GM12878 (cell line): Measurements from ENCODE around the gene SMIM17. TPM values are rescaled to one million over a fixed set of nuclear protein-coding genes. Genes with fewer than 3 reads are reported as not detected.

Experiments used
- ATAC-seq: fragments of 200-7000 bp; cut with Tn5 transposase; 3 replicates; pipeline ENCODE4 v1.9.1; 2020; ENCODE audit warnings: mild to moderate bottlenecking, moderate library complexity
- BruUV-seq: library from RNA; stranded (reverse); fragments of 400-500 nt; replicated peaks from 2 replicates; lab custom pipeline; 2021; lab: Mats Ljungman, UMichigan
- CTCF ChIA-PET: fragments of 300-600 bp; sonication (Branson Sonifier 250); formaldehyde crosslinking; extraction: SDS; loops from one replicate; lab custom pipeline; 2021; ENCODE audit warnings: inconsistent platforms; lab: Yijun Ruan, JAX
- POLR2A ChIA-PET: fragments of 350-600 bp; formaldehyde crosslinking; extraction: SDS; loops from one replicate; lab custom pipeline; 2021; ENCODE audit warnings: inconsistent platforms; lab: Charles Lee
- RAD21 ChIA-PET: fragments of 300-600 bp; sonication (Branson Sonifier 250); formaldehyde crosslinking; loops from one replicate; lab custom pipeline; 2023; ENCODE audit warnings: antibody characterized with exemption; ENCODE audit not compliant: unreplicated experiment; lab: Charles Lee
- SMC1A ChIA-PET: fragments of 300-600 bp; sonication (Branson Sonifier 250); formaldehyde crosslinking; loops from one replicate; lab custom pipeline; 2023; ENCODE audit not compliant: unreplicated experiment, uncharacterized antibody; lab: Charles Lee
- DNase-seq: peaks from one replicate; pipeline ENCODE4 v3.0.0-alpha.2; 2011; ENCODE audit warnings: low read depth, low spot score
- FAIRE-seq: peaks from 3 replicates; lab custom pipeline; 2011; peaks lifted over from hg19 to GRCh38; lab: Jason Lieb, UNC
- H2AFZ ChIP-seq: 2 replicates; pipeline ENCODE4 v1.6.0; 2011; ENCODE audit warnings: low read depth, low read length, control low read depth; ENCODE audit not compliant: control insufficient read depth
- H3K27ac ChIP-seq: 2 replicates; pipeline ENCODE4 v1.5.1; 2011; ENCODE audit warnings: control low read depth; ENCODE audit not compliant: control insufficient read depth, insufficient read depth
- H3K27me3 ChIP-seq, 2 experiments: replicated peaks in 1 of 2; 2 replicates each; pipeline versions ENCODE4 v1.6.0 to v1.6.1; 2011; ENCODE audit warnings: low read length in 1 of 2; ENCODE audit not compliant: control insufficient read depth in 2 of 2, insufficient read depth in 2 of 2
- H3K36me3 ChIP-seq, 2 experiments: 2 replicates each; pipeline ENCODE4 v1.5.1; 2011; ENCODE audit warnings: low read length in 1 of 2; ENCODE audit not compliant: control insufficient read depth in 2 of 2, insufficient read depth in 2 of 2
- H3K4me1 ChIP-seq: 2 replicates; pipeline ENCODE4 v1.6.1; 2011; ENCODE audit warnings: mild to moderate bottlenecking, low read length, moderate library complexity, mixed read lengths; ENCODE audit not compliant: control insufficient read depth, insufficient read depth
- H3K4me2 ChIP-seq: 2 replicates; pipeline ENCODE4 v1.6.0; 2011; ENCODE audit warnings: control low read depth; ENCODE audit not compliant: control insufficient read depth, insufficient read depth
- H3K4me3 ChIP-seq: fragments of 200-600 bp; sonication (generic); 2 replicates; pipeline ENCODE4 v1.5.1; 2016
- H3K79me2 ChIP-seq: 2 replicates; pipeline ENCODE4 v1.6.0; 2011; ENCODE audit warnings: low read length; ENCODE audit not compliant: control insufficient read depth, insufficient read depth
- H3K9ac ChIP-seq: 2 replicates; pipeline ENCODE4 v1.8.0; 2011; ENCODE audit warnings: low read length, control low read depth, mixed read lengths; ENCODE audit not compliant: control insufficient read depth, insufficient read depth
- H3K9me3 ChIP-seq: replicated peaks from 3 replicates; pipeline ENCODE4 v1.5.1; 2011; ENCODE audit warnings: mild to moderate bottlenecking, low read length; ENCODE audit not compliant: control insufficient read depth, insufficient read depth
- H4K20me1 ChIP-seq: 2 replicates; pipeline ENCODE4 v1.6.0; 2011; ENCODE audit not compliant: control insufficient read depth, insufficient read depth
- CBFB ChIP-seq: IDR thresholded peaks from 2 replicates; pipeline ENCODE4 v1.6.1; 2016; ENCODE audit warnings: antibody characterized with exemption, low read depth
- CEBPZ ChIP-seq: fragments of 150-350 bp; IDR thresholded peaks from 2 replicates; pipeline ENCODE4 v1.6.1; 2016; ENCODE audit warnings: low read depth, low read length
- ETV6 ChIP-seq, 2 experiments: fragments of 450-650 bp in 1 of 2; IDR thresholded peaks in 1 of 2; conservative IDR thresholded peaks in 1 of 2; 2 replicates each; pipeline ENCODE4 v1.6.1; 2014; ENCODE audit warnings: antibody characterized with exemption in 1 of 2, borderline replicate concordance in 1 of 2, low read depth in 1 of 2, mild to moderate bottlenecking in 1 of 2, moderate library complexity in 1 of 2
- GABPA ChIP-seq: IDR thresholded peaks from 2 replicates; pipeline ENCODE4 v1.6.1; 2014; ENCODE audit warnings: antibody characterized with exemption, low read depth, mild to moderate bottlenecking, inconsistent platforms
- MLLT1 ChIP-seq: fragments of 450-650 bp; IDR thresholded peaks from 2 replicates; pipeline ENCODE4 v1.6.1; 2016; ENCODE audit warnings: mild to moderate bottlenecking
- REST ChIP-seq: IDR thresholded peaks from 2 replicates; pipeline ENCODE4 v1.6.1; 2012; ENCODE audit warnings: mild to moderate bottlenecking, low read depth, low read length
- SRF ChIP-seq, 2 experiments: IDR thresholded peaks; 2 replicates each; pipeline ENCODE4 v1.6.1; 2011; ENCODE audit warnings: low read depth in 2 of 2, low read length in 2 of 2, mild to moderate bottlenecking in 1 of 2, moderate library complexity in 1 of 2
- STAT3 ChIP-seq: IDR thresholded peaks from 2 replicates; pipeline ENCODE4 v1.6.1; 2011; ENCODE audit warnings: low read depth, low read length, improper control_type of control experiment
- WRNIP1 ChIP-seq: IDR thresholded peaks from 2 replicates; pipeline ENCODE4 v1.6.1; 2011; ENCODE audit warnings: low read depth, low read length, improper control_type of control experiment, borderline replicate concordance
- ZNF384 ChIP-seq: IDR thresholded peaks from 2 replicates; pipeline ENCODE4 v1.6.1; 2012; ENCODE audit warnings: low read depth, mild to moderate bottlenecking, low read length, improper control_type of control experiment, borderline replicate concordance
- WGBS: methylation state at CpG from one replicate; pipeline ENCODE4 v1.1.6; 2016; ENCODE audit warnings: low lambda C conversion rate; ENCODE audit not compliant: insufficient replicate concordance, insufficient coverage; ENCODE audit errors: missing lambda C conversion rate; 5-methylcytosine and 5-hydroxymethylcytosine counted together
- in situ Hi-C: fragments of 300-500 bp; cut with MboI; formaldehyde crosslinking; loops from 9 replicates; pipeline ENCODE4 v1.14.3; 2018; ENCODE audit warnings: mixed read lengths
- intact Hi-C: fragments of 100-400 bp; cut with micrococcal nuclease; formaldehyde crosslinking; loops from one replicate; pipeline ENCODE4 v1.14.2; 2022; ENCODE audit not compliant: unreplicated experiment
- polyA plus RNA-seq, 11 experiments: library from polyadenylated mRNA; depleted of rRNA in 4 of 11; unstranded in 6 of 11; stranded (reverse) in 5 of 11; fragments of >200 nt; fragmentation: Nextera tagmentation in 4 of 11; fragmentation: Illumina TruSeq in 1 of 11; extraction: Ambion mirVana in 4 of 11; extraction: Trizol in 1 of 11; gene quantifications; 1 replicate in 1 of 11; 2 replicates in 10 of 11; pipeline versions ENCODE4 v1.2.1 to v1.2.3, GENCODE V29; 2011 to 2016; ENCODE audit warnings: inconsistent platforms in 2 of 11, missing spikeins in 2 of 11, low read depth in 1 of 11
- total RNA-seq, 4 experiments: library from RNA; depleted of rRNA in 3 of 4; stranded (reverse); fragments of >200 nt in 3 of 4; fragmentation: Illumina TruSeq in 1 of 4; extraction: Trizol in 1 of 4; gene quantifications; 2 replicates each; pipeline versions ENCODE4 v1.2.1 to v1.2.3, GENCODE V29; 2013 to 2021

SMIM17 gene
- total and polyA plus RNA-seq, 10 of the 15 experiments (the other 5 are each of a cell fraction or from before 2014, with no cell fraction given): 0.07 to 0.23 (median 0.17) TPM; not detected in 6

- Histone ChIP-seq H3K79me2 (no peaks in the 10 kb centered on the region), H3K4me1 (no peaks in the 10 kb centered on the region), H3K4me2 (no peak overlapping the region), H3K4me3 (no peak overlapping the region), H3K36me3 (no peaks in the 10 kb centered on the region), H3K27me3 (no peaks in the 10 kb centered on the region), H3K9ac (no peak overlapping the region), H3K27ac (no peak overlapping the region), H2AFZ (no peak overlapping the region), H3K9me3 (peaks cover 5% of the 10 kb centered on the region; the same call in 2 of the 3 replicates), H4K20me1 (no peaks in the 10 kb centered on the region)
- SMC1A ChIA-PET: no interaction called here
- intact Hi-C loops: no loop called here
- no peak for TF ChIP-seq STAT3
- TF ChIP-seq MLLT1: no peak
- no peak for TF ChIP-seq GABPA
- no peak for TF ChIP-seq ZNF384
- TF ChIP-seq WRNIP1: no peak
- no peak for TF ChIP-seq ETV6 (conservative IDR thresholded peaks at IDR 0.05 in 1 of 2, IDR thresholded peaks at IDR 0.05 in 1 of 2; ENCODE audit: borderline replicate concordance in 1 of 2, low read depth in 1 of 2)
- TF ChIP-seq CBFB: no peak
- no peak for TF ChIP-seq REST
- TF ChIP-seq CEBPZ: no peak
- no peak for TF ChIP-seq SRF (IDR thresholded peaks at IDR 0.05; ENCODE audit: low read depth in 2 of 2, low read length in 2 of 2)
- CTCF ChIA-PET: no interaction called here
- in situ Hi-C loops: no loop called here
- DNase-seq (no peak), ATAC-seq (no peak), FAIRE-seq (no peak)
- POLR2A ChIA-PET: no interaction called here
- BruUV-seq: no TSS peak
- RAD21 ChIA-PET: no interaction called here
- 65% methylated on average over 6 of the region's 6 CpGs for WGBS
Observed at GRCh38 chr19:56603829-56604228, 39.1 kb upstream of the SMIM17 start.
